ENCODE measurements around the gene DEXI.

The DEXI gene

DNA sequence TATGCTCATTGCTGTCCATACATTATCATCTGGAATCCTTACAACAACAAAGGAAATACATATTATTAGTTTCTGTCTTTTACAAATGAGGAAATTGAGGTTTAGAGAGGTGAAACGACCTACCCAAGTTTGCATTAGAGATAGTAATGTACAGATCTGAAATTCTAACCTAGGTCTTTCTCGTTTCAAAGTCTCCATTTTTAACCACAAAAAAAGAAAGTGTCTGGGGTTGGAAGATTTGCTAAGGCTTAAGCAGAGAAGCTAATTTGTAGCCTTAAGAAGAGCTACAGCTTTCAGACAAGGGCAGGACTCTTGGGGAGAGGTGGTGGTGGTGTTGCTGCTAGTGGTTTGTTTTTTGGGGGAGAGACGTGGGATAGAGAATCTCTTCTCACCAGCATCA, 46.1 kb downstream of the DEXI start:
- H3K27ac ChIP-seq = no peak overlapping the region
- H3K36me3 ChIP-seq (ENCODE audit: control insufficient read depth, insufficient read depth, low read length) = no peaks in the 10 kb centered on the region
- TF ChIP-seq, protein P1, sequence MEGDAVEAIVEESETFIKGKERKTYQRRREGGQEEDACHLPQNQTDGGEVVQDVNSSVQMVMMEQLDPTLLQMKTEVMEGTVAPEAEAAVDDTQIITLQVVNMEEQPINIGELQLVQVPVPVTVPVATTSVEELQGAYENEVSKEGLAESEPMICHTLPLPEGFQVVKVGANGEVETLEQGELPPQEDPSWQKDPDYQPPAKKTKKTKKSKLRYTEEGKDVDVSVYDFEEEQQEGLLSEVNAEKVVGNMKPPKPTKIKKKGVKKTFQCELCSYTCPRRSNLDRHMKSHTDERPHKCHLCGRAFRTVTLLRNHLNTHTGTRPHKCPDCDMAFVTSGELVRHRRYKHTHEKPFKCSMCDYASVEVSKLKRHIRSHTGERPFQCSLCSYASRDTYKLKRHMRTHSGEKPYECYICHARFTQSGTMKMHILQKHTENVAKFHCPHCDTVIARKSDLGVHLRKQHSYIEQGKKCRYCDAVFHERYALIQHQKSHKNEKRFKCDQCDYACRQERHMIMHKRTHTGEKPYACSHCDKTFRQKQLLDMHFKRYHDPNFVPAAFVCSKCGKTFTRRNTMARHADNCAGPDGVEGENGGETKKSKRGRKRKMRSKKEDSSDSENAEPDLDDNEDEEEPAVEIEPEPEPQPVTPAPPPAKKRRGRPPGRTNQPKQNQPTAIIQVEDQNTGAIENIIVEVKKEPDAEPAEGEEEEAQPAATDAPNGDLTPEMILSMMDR (IDR thresholded peaks at IDR 0.05) = no peak
- H3K27me3 ChIP-seq (ENCODE audit: control insufficient read depth, insufficient read depth, low read length) = no peaks in the 10 kb centered on the region
- no peak overlapping the region for H2AFZ ChIP-seq
- no peak overlapping the region for H3K4me2 ChIP-seq (ENCODE audit: low read length)
- H3K9me3 ChIP-seq (ENCODE audit: control insufficient read depth, low read length) = no peaks in the 10 kb centered on the region
- no peak overlapping the region for H3K9ac ChIP-seq
- no peak overlapping the region for H3K4me3 ChIP-seq (ENCODE audit: low read depth, low read length)
- no peaks in the 10 kb centered on the region for H3K79me2 ChIP-seq
- no peaks in the 10 kb centered on the region for H3K4me1 ChIP-seq

DNA sequence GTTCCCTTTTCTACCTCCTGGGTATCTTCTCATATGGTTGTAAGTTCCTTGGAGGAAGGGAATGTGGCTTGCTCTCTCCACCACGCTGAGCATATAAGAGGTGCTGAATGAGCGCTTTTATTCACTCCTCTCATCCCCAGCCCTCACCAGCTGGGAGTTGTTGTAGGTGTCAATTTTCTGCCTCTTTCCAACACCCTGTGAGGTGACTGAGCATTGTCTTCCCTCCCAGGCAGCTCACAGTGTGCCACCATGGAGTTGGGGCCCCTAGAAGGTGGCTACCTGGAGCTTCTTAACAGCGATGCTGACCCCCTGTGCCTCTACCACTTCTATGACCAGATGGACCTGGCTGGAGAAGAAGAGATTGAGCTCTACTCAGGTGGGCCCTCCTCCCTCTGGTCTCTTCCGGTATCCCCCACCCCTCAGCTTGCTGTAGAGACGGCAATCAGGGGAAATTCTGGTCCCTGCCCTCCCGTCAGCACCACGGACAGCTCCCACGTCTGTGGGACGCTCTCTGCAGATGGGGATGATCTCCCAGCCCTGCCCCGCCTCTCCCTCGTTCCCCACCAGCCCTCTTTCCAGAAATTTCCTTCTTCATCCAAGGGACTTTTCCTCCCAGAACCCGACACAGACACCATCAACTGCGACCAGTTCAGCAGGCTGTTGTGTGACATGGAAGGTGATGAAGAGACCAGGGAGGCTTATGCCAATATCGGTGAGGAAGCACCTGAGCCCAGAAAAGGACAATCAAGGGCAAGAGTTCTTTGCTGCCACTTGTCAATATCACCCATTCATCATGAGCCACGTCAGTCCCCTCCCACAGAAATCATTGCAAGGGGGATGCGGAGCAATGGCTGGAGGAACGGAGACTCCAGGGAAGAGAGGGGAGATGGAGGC, 47.0 kb downstream of the DEXI start:
- no peaks in the 10 kb centered on the region for H3K27me3 ChIP-seq (ENCODE audit: control insufficient read depth, insufficient read depth, low read length)
- H3K79me2 ChIP-seq = no peaks in the 10 kb centered on the region
- no peaks in the 10 kb centered on the region for H3K36me3 ChIP-seq (ENCODE audit: control insufficient read depth, insufficient read depth, low read length)
- TF ChIP-seq, protein P1 (IDR thresholded peaks at IDR 0.05) = no peak
- H2AFZ ChIP-seq = no peak overlapping the region
- H3K4me3 ChIP-seq (ENCODE audit: low read depth, low read length) = no peak overlapping the region
- H3K4me2 ChIP-seq (ENCODE audit: low read length) = no peak overlapping the region
- H3K4me1 ChIP-seq = no peaks in the 10 kb centered on the region
- H3K9me3 ChIP-seq (ENCODE audit: control insufficient read depth, low read length) = no peaks in the 10 kb centered on the region
- no peak overlapping the region for H3K27ac ChIP-seq
- H3K9ac ChIP-seq = no peak overlapping the region

DNA sequence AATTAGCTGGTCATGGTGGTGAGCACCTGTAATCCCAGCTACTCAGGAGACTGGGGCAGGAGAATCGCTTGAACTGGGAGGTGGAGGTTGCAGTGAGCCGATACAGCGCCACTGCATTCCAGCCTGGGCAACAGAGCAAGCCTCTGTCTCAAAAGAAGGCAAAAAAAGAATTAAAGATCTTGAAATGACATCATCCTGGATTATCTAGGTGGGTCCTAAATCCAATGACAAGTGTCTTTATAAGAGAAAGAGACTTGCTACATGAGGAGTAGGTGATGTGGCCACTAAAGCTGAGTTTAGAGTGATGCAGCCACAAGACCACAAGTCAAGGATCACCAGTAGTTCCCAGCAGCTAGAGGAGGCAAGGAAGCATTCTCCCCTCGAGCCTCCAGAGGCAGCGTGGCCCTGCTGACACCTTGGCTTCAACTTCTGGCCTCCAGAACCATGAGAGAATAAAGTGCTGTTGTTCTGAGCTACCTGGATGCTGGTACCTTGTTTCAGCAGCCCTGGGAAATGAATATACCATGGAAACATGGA, 49.4 kb downstream of the DEXI start:
- no peaks in the 10 kb centered on the region for H3K79me2 ChIP-seq
- no peaks in the 10 kb centered on the region for H3K36me3 ChIP-seq (ENCODE audit: control insufficient read depth, insufficient read depth, low read length)
- H2AFZ ChIP-seq = no peak overlapping the region
- H3K9ac ChIP-seq = no peak overlapping the region
- H3K4me2 ChIP-seq (ENCODE audit: low read length) = no peak overlapping the region
- no peaks in the 10 kb centered on the region for H3K27me3 ChIP-seq (ENCODE audit: control insufficient read depth, insufficient read depth, low read length)
- H3K4me3 ChIP-seq (ENCODE audit: low read depth, low read length) = no peak overlapping the region
- H3K9me3 ChIP-seq (ENCODE audit: control insufficient read depth, low read length) = no peaks in the 10 kb centered on the region
- TF ChIP-seq, protein P1 (IDR thresholded peaks at IDR 0.05) = no peak
- H3K4me1 ChIP-seq = no peaks in the 10 kb centered on the region
- no peak overlapping the region for H3K27ac ChIP-seq

DNA sequence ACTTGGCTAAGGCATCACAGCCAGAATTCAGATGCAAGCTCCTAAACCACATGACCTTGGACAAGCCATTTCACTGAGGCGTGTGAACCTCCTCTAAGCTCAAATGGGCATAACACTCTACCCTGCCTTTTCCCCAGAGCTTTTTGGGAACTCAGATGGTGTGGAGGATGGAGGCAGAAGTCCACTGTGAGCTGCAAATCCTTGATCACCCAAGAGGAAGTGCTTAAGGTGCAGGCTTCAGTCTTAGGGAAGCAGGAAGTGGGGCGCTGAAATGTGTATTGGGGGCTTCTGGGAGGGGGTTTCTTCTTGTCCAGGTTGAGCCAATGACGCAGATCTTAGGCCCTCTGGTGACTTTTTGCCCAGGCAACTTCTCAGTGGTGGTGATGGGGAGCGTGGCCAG, 52.4 kb downstream of the DEXI start:
- no peak overlapping the region for H3K9ac ChIP-seq
- H2AFZ ChIP-seq = no peak overlapping the region
- H3K27ac ChIP-seq = no peak overlapping the region

More for the DNA sequence above, 52.4 kb downstream of the DEXI start:
- Histone ChIP-seq H3K36me3 (ENCODE audit: control insufficient read depth, insufficient read depth, low read length) (no peaks in the 10 kb centered on the region), H3K9me3 (ENCODE audit: control insufficient read depth, low read length) (no peaks in the 10 kb centered on the region), H3K4me1 (no peaks in the 10 kb centered on the region), H3K4me3 (ENCODE audit: low read depth, low read length) (no peak overlapping the region), H3K4me2 (ENCODE audit: low read length) (no peak overlapping the region), H3K27me3 (ENCODE audit: control insufficient read depth, insufficient read depth, low read length) (no peaks in the 10 kb centered on the region), H3K79me2 (no peaks in the 10 kb centered on the region)
- TF ChIP-seq, protein P1 (IDR thresholded peaks at IDR 0.05) = no peak

Data from parathyroid adenoma (tissue), 2 donors.